GM19468 (cell line): ENCODE measurements around the gene ABRACL.
"Not testable (repeated sequence)": the region's sequence is repeated elsewhere in the genome, so short reads cannot be mapped to it uniquely, and the experiment has no call there.

Source experiments
- ATAC-seq: cut with Tn5 transposase; IDR thresholded peaks from one replicate; pipeline ENCODE4 v1.9.1; 2021; ENCODE audit warnings: mild to moderate bottlenecking, moderate library complexity, moderate number of reproducible peaks; ENCODE audit not compliant: unreplicated experiment; ENCODE audit errors: extremely low read depth

ABRACL gene

GRCh38 chr6:139008117-139008516 lies 20.4 kb upstream of the ABRACL start:
- ATAC-seq: no peak

- ATAC-seq: no peak
These were observed 17.9 kb upstream of the ABRACL start for GRCh38 chr6:139010674-139011073.

- no peak for ATAC-seq
These were observed 16.6 kb upstream of the ABRACL start for GRCh38 chr6:139011980-139012379.

- ATAC-seq: no peak
These were observed 15.3 kb upstream of the ABRACL start for GRCh38 chr6:139013185-139013800.

DNA sequence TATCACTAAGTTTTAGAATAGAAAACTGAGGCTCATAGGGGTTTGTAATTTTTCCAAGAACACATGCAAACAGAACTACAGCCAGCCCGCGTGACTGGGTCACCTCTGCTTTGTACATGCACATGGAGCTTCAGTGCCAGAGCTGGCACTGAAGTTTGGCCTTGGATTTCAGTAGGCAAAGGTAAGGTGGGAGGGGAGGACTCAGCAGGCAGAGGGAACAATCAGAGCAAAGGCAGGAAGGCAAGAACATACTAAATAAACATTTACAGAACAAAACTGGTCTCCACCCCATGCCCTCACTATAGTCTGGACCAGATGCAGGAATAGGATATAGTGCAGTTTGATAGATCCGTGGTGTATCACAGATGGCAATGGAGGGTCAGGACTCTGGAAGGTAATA lies 13.6 kb upstream of the ABRACL start:
- ATAC-seq: no peak

DNA sequence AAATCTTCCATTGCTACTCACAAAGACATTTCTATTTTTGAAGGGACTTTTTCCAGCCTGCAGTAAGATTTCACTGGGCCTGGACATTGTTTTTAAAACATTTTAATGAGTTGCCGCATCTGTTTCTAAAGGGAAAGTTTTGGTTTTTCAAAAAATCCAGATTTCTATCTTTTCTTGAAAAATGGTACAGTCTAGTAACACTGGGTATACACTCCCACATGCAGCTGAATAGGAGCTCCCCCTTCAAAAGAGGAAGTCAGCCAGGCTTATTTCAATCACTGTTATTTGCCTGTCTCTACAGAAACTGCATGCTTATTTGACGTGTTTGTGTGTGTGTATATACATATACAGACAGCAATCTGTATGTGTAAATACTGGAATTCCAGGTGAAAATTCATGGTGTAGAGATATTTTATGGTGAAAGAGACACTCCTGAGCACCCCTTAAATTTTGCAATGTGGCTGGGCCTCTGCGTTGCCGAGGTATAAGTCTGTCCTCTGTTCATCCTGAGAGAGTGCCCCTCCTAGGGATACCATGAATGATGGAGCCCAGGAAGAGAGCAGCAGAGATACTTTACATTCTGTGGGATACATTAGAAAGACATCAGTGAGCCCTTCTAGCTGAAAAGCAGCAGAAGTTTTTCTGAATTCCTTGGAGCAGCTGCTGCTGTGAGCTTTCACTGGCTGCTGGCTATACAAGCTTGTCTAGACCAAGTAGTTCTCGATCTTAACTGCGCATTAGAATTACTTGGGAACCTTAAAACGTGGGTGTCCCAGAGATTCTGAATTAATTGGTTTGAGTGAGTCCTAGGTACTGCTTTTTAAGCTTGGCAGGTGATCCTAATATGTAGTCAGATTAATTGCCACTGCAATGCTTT lies 12.0 kb upstream of the ABRACL start:
- no peak for ATAC-seq

DNA sequence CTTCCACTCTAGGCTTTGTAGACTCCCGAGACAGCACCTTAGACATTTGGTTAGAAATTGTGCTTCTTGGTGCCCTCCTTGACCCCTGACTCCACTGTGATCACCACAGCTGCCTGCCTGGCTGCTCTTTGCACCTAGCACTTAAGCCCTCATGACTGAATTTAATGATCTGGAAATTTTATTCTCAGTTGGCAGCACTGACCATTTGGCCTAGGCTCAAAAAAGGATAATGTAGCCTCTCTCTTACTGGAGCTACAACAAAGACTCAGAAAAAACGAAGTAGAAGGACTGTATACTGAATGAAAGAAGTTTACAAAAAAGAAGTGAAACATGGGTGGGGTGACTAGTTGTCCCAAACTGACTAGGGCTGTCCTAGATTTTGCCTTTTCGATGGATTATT lies 11.3 kb upstream of the ABRACL start:
- ATAC-seq: no peak

DNA sequence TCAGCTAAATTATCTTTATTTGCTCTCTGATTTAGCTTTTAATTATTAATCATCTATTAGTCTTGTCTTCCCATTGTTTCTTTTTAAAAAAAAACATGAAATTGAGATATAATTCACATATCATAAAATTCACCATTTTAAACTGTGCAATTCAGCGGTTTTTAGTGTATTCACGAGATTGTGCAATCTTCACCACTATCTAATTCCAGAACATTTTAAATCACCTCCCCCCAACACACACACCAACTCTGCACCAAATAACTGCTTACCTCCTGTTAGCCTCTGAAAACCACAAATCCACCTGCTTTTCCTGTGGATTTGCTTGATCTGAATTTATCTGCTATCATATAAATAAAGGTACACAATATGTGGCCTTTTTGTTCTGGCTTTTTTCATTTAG lies 8.8 kb upstream of the ABRACL start:
- no peak for ATAC-seq

DNA sequence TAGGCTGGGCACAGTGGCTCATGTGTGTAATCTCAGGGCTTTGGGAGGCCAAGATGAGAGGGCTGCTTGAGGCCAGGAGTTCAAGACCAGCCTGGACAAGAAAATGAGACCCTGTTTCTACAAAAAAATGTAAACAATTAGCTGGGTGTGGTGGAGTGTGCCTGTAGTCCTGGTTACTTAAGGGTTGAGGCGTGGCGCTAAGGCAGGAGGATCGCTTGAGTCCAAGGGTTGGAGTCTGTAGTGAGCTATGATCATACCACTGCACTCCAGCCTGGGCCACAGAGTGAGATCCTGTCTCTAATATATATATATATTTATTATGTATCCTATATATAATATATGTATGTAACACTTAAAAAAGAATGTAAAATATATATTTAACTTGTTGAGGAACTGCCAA lies 7.9 kb upstream of the ABRACL start:
- ATAC-seq: no peak

DNA sequence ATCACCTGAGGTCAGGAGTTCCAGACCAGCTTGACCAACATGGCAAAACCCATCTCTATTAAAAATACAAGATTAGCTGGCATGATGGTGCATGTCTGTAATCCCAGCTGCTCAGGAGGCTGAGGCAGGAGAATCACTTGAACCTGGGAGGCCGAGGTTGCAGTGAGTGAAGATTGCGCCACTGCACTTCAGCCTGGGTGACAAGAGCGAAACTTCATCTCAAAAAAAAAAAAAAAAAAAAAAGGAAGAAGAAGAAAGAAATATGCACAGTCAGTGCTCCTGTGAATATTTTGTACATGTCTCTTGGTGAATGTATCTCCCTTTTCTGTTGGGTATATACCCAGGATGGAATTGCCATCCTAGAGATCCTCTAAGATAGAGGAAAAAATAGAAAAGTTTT lies 3.1 kb upstream of the ABRACL start:
- ATAC-seq: not testable (repeated sequence)

DNA sequence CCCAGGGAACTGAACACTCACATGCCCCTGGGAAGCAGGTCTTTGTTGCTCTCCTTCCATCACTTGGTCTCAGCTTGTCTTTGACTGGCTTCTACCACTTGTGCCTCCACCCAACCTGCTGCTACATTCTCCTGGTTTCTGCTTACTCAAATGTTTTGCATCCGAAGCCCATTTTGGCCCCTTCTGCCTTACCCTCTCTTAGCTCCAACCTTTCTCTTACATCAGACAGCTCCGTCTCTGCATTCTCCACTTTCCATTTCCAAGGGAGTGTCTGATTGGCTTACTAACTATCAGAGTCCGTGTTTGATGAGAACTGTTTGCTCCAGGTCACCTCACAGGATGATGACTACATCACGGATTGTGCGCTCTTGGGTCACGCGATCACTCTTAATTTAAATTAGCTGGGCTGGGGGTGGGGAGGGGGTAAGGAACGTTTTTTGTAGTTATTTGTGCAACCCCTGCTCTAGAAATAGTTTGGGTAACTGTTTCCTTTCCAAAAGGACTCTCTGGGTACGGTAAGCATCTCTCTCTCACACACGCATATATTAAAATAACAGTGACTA lies 844 bp upstream of the ABRACL start:
- ATAC-seq: no peak

DNA sequence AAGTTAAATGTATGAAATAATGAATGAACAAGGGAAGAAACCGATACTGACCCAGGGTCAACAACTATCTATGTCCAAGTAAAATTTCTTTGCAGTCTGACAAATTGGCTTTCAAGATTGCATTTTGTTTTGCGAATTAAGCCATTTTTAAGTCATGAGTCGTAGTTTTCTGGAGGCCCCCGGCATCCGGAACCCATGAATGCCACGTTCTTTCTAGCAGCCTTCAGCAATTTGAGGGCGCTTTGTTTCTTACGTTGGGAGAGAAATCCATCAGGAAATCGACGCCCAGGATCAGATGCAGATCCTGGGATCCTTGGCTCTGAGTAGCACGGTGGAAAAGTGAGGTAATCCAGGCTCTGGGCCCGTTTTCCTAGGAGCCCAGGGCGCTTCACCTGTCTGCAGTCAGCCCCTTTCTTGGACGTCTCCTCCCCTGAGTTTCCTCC lies 309 bp upstream of the ABRACL start:
- no peak for ATAC-seq

DNA sequence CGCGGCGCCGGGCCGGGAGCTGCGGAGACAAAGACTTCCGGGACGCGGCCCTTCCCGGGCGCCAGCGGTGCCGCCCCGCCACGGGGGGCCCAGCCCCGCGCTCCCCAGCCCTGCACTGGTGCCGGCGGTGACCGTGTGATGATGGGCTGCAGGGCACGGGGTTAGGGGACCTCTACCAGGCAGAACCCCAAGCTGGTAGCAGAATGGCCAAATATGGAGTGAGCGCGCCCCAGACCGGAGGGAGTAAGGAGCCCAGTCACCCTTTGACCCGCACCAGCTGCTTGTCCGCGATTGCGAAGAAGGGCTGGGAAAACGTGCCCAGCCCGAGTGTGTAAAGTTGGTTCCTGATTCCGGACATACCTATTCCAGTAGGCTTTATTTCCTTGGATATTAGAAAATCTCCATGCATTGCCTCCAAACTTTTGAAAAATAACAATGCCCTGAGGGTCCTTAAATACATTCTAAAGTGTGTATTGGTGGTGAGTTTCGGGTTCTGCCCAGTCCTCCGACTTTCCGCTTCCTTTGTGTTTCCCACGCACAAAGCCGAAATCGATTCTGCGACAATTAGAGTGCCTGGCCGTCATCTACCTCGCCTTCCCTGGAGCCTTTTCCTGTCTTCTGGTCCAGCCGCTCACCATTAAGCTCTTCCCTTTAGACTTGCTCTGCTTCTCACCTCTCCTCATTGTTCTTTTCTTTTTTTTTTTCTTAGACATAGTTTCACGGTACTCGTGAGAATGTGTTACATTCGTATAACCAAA lies 1.1 kb downstream of the ABRACL start:
- ATAC-seq: no peak

DNA sequence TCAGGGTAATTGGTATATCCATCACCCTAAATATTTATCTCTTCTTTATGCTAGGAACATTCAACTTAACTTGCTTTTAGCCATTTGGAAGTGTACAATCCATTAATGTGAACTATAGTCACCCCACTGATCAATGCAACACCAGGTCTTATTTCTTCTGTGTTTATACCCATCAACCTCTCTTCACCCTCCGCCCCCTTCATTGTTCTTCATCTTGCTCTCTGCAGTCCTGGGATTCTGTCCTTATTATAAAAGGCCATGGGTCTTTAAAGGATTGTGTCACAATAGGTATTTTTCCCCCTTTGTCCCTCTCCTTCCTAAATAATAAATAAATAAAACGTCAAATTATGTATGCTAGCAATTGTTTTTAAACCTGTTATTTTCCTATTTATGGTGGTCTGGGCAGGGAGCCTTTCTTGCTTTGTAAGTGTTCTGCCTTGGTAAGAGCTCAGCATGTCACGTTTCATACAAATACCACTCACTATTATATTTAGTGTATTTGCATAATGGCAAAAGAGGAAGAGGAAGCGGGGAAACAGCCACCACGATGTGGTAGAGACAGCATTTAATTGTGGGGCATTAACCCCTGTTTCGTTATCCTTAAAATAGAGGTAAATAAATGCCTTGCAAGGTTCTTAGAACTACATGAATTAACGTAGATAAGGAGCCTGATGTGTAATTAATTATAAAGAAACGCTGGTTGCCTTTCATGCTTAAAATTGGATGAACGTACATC lies 1.9 kb downstream of the ABRACL start:
- ATAC-seq: peak; percentile 77

DNA sequence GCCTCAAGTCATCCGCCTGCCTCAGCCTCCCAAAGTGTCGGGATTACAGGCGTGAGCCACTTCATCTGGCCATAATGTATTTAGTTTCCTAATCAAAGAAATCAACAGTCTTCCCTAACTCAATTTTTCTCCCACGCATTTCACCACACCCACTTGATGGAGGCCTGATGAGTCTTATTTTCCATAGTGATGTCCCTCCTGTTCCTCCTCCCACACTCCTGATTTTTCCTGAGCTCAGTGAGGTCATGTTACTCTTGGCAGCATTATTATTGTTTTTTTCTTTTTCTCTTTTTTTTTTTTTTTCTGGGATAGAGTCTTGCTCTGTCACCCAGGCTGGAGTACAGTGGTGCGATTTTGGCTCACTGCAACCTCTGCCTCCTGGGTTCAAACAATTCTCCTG lies 8.9 kb downstream of the ABRACL start:
- ATAC-seq: no peak

- no peak for ATAC-seq
These were observed 15.7 kb downstream of the ABRACL start for GRCh38 chr6:139044250-139044649.

- no peak for ATAC-seq
These were observed 19.1 kb downstream of the ABRACL start for GRCh38 chr6:139047677-139048076.

- ATAC-seq: not testable (repeated sequence)
These were observed 20.4 kb downstream of the ABRACL start for GRCh38 chr6:139048912-139049311.

DNA sequence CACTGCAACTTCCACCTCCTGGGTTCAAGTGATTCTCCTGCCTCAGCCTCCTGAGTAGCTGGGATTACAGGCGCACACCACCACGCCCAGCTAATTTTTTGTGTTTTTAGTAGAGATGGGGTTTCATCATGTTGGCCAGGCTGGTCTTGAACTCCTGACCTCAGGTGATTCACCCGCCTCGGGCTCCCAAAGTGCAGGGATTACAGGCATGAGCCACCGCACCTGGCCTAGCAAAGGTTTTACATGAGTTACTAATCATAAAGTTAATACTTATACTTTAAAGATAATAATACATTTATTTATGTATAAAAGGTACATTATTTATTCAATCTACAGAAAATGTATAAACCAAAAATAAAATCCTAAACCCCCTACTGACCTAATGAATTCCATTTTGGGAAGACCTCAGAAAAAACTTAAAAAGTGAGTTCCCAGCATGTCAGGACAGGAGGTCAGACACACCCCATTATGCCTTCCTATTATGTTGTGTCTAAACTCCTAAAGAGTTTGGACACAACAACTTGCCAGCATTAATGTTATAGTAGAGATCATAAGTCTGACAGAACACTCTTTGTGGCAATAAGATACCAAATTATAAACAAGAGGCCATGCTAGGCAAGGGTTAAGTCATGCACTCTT lies 21.7 kb downstream of the ABRACL start:
- not testable (repeated sequence) for ATAC-seq
